ENCODE measurements around the gene PCLO. TPM values are rescaled to one million over a fixed set of nuclear protein-coding genes. Genes with fewer than 3 reads are reported as not detected.

PCLO gene
- total RNA-seq, 1 experiment from 2014 or later, result 3.1 TPM

DNA sequence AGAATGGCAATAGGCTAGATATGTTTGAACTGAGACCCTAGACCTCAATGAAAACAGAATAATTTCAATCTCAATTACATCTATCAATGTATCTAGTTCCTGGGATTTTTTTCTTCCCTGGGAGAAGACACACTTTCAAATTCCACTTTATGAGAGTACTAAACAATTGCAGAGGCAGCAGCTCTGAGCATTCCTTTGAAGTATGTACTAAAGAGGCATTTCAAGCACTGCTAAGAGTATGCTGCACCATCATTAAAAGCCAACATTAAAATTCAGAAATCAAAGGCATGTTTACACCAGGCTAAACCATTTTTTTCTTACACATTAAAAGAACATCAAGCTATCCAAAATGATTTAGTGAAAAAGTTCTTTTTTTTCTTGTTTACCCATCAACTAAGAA is 421.2 kb downstream of the PCLO start:
- no peak for DNase-seq
- Histone ChIP-seq H2BK15ac (ENCODE audit: low read depth, low read length) (no peak overlapping the region), H3K14ac (ENCODE audit: insufficient read depth, low read length) (no peak overlapping the region), H3K9me3 (ENCODE audit: control insufficient read depth, low read depth, low read length) (no peaks in the 10 kb centered on the region), H3K79me1 (ENCODE audit: insufficient read depth, low read depth, low read length, poor library complexity, severe bottlenecking) (no peaks in the 10 kb centered on the region), H2AFZ (ENCODE audit: low read length) (no peak overlapping the region), H2AK5ac (ENCODE audit: insufficient read length, low read length) (no peak overlapping the region), H3K4ac (ENCODE audit: low read depth, low read length) (no peak overlapping the region), H3T11ph (ENCODE audit: low read length) (no peak overlapping the region), H3K18ac (ENCODE audit: insufficient read length, low read depth, low read length) (no peak overlapping the region), H3K23me2 (ENCODE audit: insufficient read length, low read depth, low read length, poor library complexity, severe bottlenecking) (no peaks in the 10 kb centered on the region), H2BK5ac (ENCODE audit: insufficient read length, low read length) (no peak overlapping the region), H3K4me1 (ENCODE audit: insufficient read depth, low read length) (peaks cover 2% of the 10 kb centered on the region; the same call in 1 of the 2 replicates), H4K5ac (ENCODE audit: insufficient read length, low read depth, low read length) (no peak overlapping the region), H4K91ac (ENCODE audit: insufficient read length, low read depth, low read length) (no peak overlapping the region), H2BK120ac (ENCODE audit: low read depth, low read length, poor library complexity, severe bottlenecking) (no peak overlapping the region), H3K9ac (ENCODE audit: extremely low read depth, insufficient read length, low read length) (no peak overlapping the region), H2BK20ac (ENCODE audit: low read depth, low read length, poor library complexity, severe bottlenecking) (no peak overlapping the region), H4K20me1 (ENCODE audit: control insufficient read depth, insufficient read depth, insufficient read length) (no peaks in the 10 kb centered on the region), H2BK12ac (ENCODE audit: insufficient read length, low read depth, low read length) (no peak overlapping the region), H3K27ac (ENCODE audit: insufficient read length, low read depth, low read length) (no peak overlapping the region), H3K27me3 (ENCODE audit: insufficient read depth, low read length) (no peaks in the 10 kb centered on the region), H3K23ac (ENCODE audit: insufficient read length, low read depth, low read length) (no peak overlapping the region), H4K8ac (replicated peaks; ENCODE audit: insufficient read length, low read depth, low read length) (no peak overlapping the region), H3K79me2 (ENCODE audit: insufficient read depth, low read length) (no peaks in the 10 kb centered on the region), H3K4me2 (ENCODE audit: insufficient read depth, insufficient read length, low read length) (no peak overlapping the region), H3K56ac (ENCODE audit: insufficient read length, low read depth, low read length) (no peak overlapping the region)
- TF ChIP-seq, protein P1, sequence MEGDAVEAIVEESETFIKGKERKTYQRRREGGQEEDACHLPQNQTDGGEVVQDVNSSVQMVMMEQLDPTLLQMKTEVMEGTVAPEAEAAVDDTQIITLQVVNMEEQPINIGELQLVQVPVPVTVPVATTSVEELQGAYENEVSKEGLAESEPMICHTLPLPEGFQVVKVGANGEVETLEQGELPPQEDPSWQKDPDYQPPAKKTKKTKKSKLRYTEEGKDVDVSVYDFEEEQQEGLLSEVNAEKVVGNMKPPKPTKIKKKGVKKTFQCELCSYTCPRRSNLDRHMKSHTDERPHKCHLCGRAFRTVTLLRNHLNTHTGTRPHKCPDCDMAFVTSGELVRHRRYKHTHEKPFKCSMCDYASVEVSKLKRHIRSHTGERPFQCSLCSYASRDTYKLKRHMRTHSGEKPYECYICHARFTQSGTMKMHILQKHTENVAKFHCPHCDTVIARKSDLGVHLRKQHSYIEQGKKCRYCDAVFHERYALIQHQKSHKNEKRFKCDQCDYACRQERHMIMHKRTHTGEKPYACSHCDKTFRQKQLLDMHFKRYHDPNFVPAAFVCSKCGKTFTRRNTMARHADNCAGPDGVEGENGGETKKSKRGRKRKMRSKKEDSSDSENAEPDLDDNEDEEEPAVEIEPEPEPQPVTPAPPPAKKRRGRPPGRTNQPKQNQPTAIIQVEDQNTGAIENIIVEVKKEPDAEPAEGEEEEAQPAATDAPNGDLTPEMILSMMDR (conservative IDR thresholded peaks at IDR 0.05), result no peak
- Mint-ChIP-seq H3K4me3 (no peak overlapping the region), H3K27me3 (ENCODE audit: low read depth) (no peaks in the 10 kb centered on the region), H3K4me1 (peaks cover 25 to 32% of the 10 kb centered on the region in 2 experiments), H3K9me3 (no peaks in the 10 kb centered on the region), H3K27ac (no peak overlapping the region), H3K36me3 (ENCODE audit: insufficient read depth in 1 of 3, low read depth in 3 of 3) (peaks cover 0 to 8% (median 1%) of the 10 kb centered on the region in 3 experiments; a peak in 3 of 7 replicates)
